KG1 (cell line): ENCODE data around the gene SEC23A.

Experiments
- DNase-seq: peaks from one replicate; lab custom pipeline; 2025; lab: John Stamatoyannopoulos, UW

Gene SEC23A

GRCh38 chr14:38991299-38991698, 111.7 kb downstream of the SEC23A start:
- no peak for DNase-seq

- no peak for DNase-seq
Measured at GRCh38 chr14:38989922-38990546, 113.0 kb downstream of the SEC23A start.

- no peak for DNase-seq
Measured at GRCh38 chr14:38987781-38988180, 115.3 kb downstream of the SEC23A start.

GRCh38 chr14:38982837-38983236, 120.2 kb downstream of the SEC23A start:
- DNase-seq, result no peak

GRCh38 chr14:38982278-38982677, 120.8 kb downstream of the SEC23A start:
- no peak for DNase-seq
